GM12864 (cell line): ENCODE results near the gene ARHGAP12.
A peak's percentile ranks its signal among the peaks of the same experiment; 100 is the strongest.

Source experiments
- DNase-seq: peaks from one replicate; pipeline ENCODE4 v3.0.0-alpha.2; 2011; ENCODE audit warnings: low read depth
- H3K4me3 ChIP-seq: 2 replicates; pipeline ENCODE4 v1.5.1; 2011; ENCODE audit warnings: mild to moderate bottlenecking, low read depth, low read length, control low read depth
- CTCF ChIP-seq: IDR thresholded peaks from 2 replicates; pipeline ENCODE4 v1.5.1; 2011; ENCODE audit warnings: low read depth, mild to moderate bottlenecking, moderate library complexity, low read length, control low read depth, inconsistent platforms; ENCODE audit errors: missing control alignments

Gene ARHGAP12

GRCh38 chr10:31851216-31851615, 77.4 kb downstream of the ARHGAP12 start:
- TF ChIP-seq CTCF: no peak
- no peak for DNase-seq
- no peak overlapping the region for H3K4me3 ChIP-seq

GRCh38 chr10:31847515-31847914, 81.1 kb downstream of the ARHGAP12 start:
- TF ChIP-seq CTCF: no peak
- no peak overlapping the region for H3K4me3 ChIP-seq
- no peak for DNase-seq

GRCh38 chr10:31838709-31839108, 89.9 kb downstream of the ARHGAP12 start:
- no peak overlapping the region for H3K4me3 ChIP-seq
- no peak for DNase-seq
- TF ChIP-seq CTCF: no peak

GRCh38 chr10:31838065-31838464, 90.6 kb downstream of the ARHGAP12 start:
- no peak for TF ChIP-seq CTCF
- H3K4me3 ChIP-seq: no peak overlapping the region
- DNase-seq: no peak

DNA sequence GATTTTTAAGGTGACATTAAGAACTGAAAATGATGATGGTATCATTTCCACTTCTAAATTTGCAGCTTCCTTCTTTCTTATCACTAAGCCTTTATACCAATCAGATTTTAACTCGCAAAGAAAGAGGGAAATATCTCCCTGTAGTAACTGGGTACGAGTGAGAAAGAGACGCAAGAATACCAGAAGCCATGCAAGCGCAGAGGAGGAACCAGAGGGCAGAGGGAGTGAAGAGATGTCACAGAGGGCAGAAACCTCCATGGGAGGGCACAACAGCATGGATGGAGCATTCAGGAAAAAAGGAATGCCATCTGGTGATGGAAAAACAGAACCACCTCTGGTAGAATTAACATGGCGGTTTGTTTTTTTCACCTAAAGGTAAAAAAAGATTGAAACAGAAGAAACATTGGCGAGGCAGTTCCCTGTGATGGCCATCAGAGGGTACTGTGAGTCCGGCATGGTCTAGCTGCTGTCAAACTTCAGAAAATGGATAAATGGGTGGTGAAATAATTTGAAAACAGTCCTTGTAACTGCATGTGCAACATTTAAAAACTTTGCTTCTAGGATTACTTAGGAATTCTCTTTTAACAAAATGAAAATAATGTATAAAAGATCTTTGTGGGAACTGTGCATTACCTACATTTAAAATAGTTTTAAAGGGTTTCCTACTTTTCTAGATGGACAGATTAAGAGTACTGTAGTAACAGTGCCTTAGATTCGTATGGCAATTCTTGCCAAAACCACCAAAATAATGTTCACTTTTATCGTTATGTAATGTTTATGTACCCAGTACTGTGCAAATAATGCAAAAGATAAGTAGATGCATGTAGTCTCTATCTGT, 91.8 kb downstream of the ARHGAP12 start:
- peak; percentile 16 for DNase-seq
- TF ChIP-seq CTCF: peak; percentile 89
- peak overlapping the region; percentile 46 for H3K4me3 ChIP-seq

- no peak overlapping the region for H3K4me3 ChIP-seq
- DNase-seq: no peak
- no peak for TF ChIP-seq CTCF
These were observed 94.9 kb downstream of the ARHGAP12 start for GRCh38 chr10:31833753-31834152.

DNA sequence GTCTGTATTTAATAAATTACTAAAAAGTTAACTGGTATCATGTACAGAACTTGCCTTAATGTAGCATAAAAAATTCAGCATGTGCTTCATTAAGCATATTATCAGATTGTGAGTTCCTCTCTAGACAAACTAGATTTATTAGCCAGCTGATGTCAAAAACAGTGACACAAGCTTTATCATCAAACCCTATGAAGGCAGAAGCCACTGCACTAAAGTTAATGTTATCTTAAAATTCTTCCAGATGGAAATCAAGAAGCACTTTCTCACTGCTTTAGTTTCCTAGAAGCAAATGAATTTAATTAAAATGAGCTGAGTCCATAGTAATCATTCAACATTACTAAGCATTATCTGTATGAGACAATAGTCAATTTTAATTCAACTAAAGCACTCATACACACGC, 96.4 kb downstream of the ARHGAP12 start:
- DNase-seq: no peak
- TF ChIP-seq CTCF: no peak
- H3K4me3 ChIP-seq: no peak overlapping the region
